ENCODE results near the gene NLRC3. TPM values are rescaled to one million over a fixed set of nuclear protein-coding genes. Genes with fewer than 3 reads are reported as not detected.

NLRC3 gene
- total RNA-seq, 1 donor from 2014 or later, result 0.34 TPM

GRCh38 chr16:3573146-3573815 lies 3.9 kb downstream of the NLRC3 start:
- H3K27ac Mint-ChIP-seq, result no peak overlapping the region

GRCh38 chr16:3570420-3571062 lies 6.7 kb downstream of the NLRC3 start:
- peaks cover 6% of the 10 kb centered on the region for H3K9me3 Mint-ChIP-seq
- H3K27me3 Mint-ChIP-seq, result no peaks in the 10 kb centered on the region
- no peaks in the 10 kb centered on the region for H3K36me3 Mint-ChIP-seq
- TF ChIP-seq CTCF (conservative IDR thresholded peaks at IDR 0.05), result no peak
- H3K27ac Mint-ChIP-seq, result no peak overlapping the region
- DNase-seq (ENCODE audit: extremely low spot score, unreplicated experiment), result no peak
- no peak overlapping the region for H3K4me3 Mint-ChIP-seq
- H3K4me1 Mint-ChIP-seq (ENCODE audit: unreplicated experiment), result no peaks in the 10 kb centered on the region

More at GRCh38 chr16:3573146-3573815, 3.9 kb downstream of the NLRC3 start:
- Mint-ChIP-seq H3K4me3 (no peak overlapping the region), H3K27me3 (no peaks in the 10 kb centered on the region), H3K4me1 (ENCODE audit: unreplicated experiment) (no peaks in the 10 kb centered on the region), H3K36me3 (no peaks in the 10 kb centered on the region), H3K9me3 (peaks cover 6% of the 10 kb centered on the region)
- DNase-seq (ENCODE audit: extremely low spot score, unreplicated experiment), result no peak
- no peak for TF ChIP-seq CTCF (conservative IDR thresholded peaks at IDR 0.05)

- no peak for TF ChIP-seq CTCF (conservative IDR thresholded peaks at IDR 0.05)
- no peak overlapping the region for H3K4me3 Mint-ChIP-seq
- H3K9me3 Mint-ChIP-seq, result peaks cover 6% of the 10 kb centered on the region
- H3K27ac Mint-ChIP-seq, result no peak overlapping the region
- H3K36me3 Mint-ChIP-seq, result no peaks in the 10 kb centered on the region
- H3K4me1 Mint-ChIP-seq (ENCODE audit: unreplicated experiment), result no peaks in the 10 kb centered on the region
- no peaks in the 10 kb centered on the region for H3K27me3 Mint-ChIP-seq
- DNase-seq (ENCODE audit: extremely low spot score, unreplicated experiment), result no peak
Observed at GRCh38 chr16:3569851-3570250, 7.4 kb downstream of the NLRC3 start.

- TF ChIP-seq CTCF (conservative IDR thresholded peaks at IDR 0.05), result no peak
- no peak overlapping the region for H3K27ac Mint-ChIP-seq
- H3K4me1 Mint-ChIP-seq (ENCODE audit: unreplicated experiment), result no peaks in the 10 kb centered on the region
- peaks cover 6% of the 10 kb centered on the region for H3K9me3 Mint-ChIP-seq
- no peak overlapping the region for H3K4me3 Mint-ChIP-seq
- no peaks in the 10 kb centered on the region for H3K36me3 Mint-ChIP-seq
- no peaks in the 10 kb centered on the region for H3K27me3 Mint-ChIP-seq
- no peak for DNase-seq (ENCODE audit: extremely low spot score, unreplicated experiment)
Observed at GRCh38 chr16:3566990-3567389, 10.2 kb downstream of the NLRC3 start.

GRCh38 chr16:3564889-3565141 lies 12.4 kb downstream of the NLRC3 start:
- Mint-ChIP-seq H3K9me3 (no peaks in the 10 kb centered on the region), H3K4me3 (no peak overlapping the region), H3K27ac (no peak overlapping the region), H3K4me1 (ENCODE audit: unreplicated experiment) (no peaks in the 10 kb centered on the region), H3K27me3 (no peaks in the 10 kb centered on the region), H3K36me3 (no peaks in the 10 kb centered on the region)
- DNase-seq (ENCODE audit: extremely low spot score, unreplicated experiment), result no peak
- TF ChIP-seq CTCF (conservative IDR thresholded peaks at IDR 0.05), result no peak
